Right kidney (tissue), 1 donor: Measurements from ENCODE around the gene MBTD1.
"Not testable (repeated sequence)": the region's sequence is repeated elsewhere in the genome, so short reads cannot be mapped to it uniquely, and the experiment has no call there.

ENCODE experiments used
- DNase-seq: peaks from one replicate; pipeline ENCODE4 v3.0.0-alpha.2; 2016

The MBTD1 gene

DNA sequence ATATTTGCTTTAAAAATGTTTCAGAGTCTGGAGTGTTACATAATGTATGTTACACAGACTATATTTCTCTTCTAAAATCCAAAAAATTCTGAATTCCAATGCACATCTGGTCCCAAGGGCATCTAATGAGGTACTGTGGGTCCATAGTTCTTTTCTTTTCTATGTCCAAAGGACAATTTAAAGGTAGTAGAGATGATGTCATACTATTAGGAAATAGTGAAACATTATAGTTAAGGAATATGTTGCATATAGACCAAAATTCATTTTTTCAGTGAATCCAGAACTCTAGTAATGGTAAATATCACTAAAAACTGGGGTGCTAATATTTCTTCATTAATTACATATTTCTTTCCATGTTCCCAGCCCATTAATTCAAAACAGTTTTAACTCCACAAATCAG, 70.7 kb downstream of the MBTD1 start:
- DNase-seq, result no peak

DNA sequence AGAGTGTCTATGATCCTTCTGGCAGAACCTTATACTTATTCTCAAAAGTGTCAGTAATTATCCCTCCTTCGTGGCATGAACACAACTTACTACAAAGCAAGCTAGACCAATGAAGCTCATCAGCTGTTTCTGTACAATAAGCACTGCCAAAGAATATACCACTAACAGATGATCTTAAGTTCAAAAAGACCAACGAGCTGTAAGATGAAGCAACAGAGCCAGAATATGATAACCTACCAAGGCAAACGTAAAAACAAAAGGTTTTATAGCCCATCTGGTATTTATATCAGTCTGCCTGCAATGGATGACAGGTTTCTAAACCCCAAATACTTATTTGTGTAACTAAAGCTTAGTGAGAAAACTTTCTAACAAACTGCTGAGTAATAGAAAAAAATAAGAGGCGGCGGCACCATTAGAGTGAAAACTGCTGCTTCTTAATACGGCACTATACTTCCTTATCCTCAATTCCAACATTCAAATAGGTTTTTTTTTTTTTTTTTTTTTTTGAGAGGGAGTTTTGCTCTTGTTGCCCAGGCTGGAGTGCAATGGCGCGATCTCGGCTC, 71.5 kb downstream of the MBTD1 start:
- no peak for DNase-seq

DNA sequence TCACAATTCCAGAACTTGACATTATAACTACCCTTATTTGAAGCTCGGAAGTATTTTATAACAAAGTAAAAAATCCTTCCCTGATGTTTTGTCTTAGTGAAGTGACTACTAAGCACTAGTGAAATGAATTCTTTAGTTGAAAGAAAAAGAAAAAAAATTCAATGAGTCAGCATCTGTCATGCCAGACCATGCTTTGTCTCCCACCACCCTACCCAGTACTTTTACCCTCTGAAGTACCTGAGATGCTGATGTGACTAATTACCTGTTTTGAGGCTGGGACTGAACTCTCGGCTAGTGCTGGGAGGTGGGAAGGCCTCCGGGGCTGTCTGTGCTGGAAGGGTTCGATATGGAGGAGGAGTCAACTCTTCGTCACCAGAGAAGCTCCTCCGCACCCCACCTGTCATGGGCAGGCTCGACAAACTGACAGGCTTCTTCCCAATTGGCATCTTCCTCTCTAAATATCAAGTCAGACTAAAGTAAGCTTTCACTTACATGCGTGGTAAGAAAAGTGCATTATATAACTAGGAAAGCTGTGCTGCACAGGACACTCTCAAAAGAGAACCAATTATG, 74.0 kb downstream of the MBTD1 start:
- no peak for DNase-seq

DNA sequence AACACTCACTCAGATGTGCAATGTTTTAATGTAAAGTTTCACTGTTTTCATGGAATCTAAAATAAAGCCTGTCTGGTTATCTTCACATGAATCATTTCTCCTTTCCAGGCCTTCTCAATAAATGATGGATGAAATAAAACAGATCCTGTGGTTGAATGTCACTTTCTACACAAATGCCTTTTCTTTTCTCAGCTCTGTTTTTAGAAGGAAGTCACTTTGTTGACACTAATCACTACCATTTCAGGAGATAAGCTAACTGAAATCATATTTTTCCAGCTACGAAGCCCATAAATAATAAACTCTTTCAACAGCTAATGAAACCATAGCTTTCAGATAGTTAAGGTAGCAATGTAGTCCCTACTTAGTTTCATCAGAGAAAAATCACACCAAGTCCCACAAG, 75.7 kb downstream of the MBTD1 start:
- DNase-seq, result no peak

DNA sequence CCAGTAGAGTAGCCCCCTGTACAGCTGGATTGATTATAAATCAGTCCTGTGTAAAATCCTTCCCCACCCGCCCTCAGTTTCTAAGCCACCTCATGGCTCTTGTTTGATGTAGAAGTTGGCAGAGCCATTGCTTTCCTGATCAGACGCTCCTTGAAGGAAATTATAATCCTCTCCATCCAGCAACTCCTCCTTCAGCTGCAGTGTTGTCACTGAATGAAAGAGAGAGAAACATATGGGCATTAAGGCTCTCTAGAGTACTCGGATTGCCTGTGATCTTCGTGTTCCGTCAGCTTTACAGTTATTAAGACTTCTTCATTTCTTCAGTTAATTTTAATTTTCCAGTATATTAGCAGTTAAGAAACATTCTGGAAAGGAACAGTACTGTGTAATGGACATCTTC, 79.4 kb downstream of the MBTD1 start:
- no peak for DNase-seq

DNA sequence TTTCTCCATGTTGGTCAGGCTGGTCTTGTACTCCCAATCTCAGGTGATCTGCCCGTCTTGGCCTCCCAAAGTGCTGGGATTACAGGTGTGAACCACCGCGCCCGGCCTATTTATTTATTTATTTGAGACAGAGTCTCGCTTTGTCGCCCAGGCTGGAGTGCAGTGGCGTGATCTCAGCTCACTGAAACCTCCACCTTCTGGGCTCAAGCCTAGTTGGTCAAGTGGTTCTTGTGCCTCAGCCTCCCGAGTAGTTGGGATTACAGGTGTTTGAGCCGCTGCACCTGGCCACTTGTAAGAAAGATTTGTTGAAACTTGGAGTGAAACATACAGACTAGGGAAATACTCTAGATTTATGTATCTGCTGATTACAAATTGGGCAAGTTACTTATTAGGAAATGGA, 87.8 kb downstream of the MBTD1 start:
- not testable (repeated sequence) for DNase-seq

DNA sequence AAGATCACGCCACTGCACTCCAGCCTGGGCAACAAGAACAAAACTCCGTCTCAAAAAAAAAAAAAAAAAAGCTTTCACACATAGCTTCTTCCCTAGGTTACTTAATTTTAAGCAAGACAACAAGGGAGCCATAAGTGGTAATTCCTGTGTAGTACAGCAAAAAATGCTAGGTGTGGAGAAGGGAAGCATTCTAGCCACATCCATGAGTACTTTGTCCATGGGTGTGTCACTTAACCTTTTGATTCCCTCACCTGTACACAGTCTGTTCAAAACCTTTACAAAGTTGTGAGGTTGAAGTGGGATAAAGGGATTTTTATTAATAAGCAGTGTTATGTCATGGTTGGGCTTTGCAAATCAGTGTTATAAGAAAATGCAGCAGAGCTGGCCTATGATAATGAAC, 89.1 kb downstream of the MBTD1 start:
- DNase-seq, result no peak

DNA sequence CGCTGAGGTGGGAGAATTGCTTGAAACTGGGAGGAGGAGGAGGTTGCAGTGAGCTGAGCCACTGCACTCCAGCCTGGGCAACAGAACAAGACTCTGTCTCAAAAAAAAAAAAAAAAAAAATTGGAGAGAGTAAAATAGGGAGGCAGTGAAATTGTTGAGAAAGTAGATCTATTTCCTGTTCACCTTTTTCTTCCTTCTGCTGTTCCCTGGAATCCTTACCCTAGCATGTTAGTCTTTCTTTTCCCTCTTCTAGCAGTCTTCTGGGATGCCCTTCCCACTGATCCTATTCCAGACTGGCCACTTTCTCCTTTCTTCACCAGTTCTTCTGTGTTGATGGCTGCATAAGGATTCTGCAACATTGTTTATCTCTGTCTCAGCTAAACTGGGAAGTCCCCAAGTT, 90.5 kb downstream of the MBTD1 start:
- no peak for DNase-seq

DNA sequence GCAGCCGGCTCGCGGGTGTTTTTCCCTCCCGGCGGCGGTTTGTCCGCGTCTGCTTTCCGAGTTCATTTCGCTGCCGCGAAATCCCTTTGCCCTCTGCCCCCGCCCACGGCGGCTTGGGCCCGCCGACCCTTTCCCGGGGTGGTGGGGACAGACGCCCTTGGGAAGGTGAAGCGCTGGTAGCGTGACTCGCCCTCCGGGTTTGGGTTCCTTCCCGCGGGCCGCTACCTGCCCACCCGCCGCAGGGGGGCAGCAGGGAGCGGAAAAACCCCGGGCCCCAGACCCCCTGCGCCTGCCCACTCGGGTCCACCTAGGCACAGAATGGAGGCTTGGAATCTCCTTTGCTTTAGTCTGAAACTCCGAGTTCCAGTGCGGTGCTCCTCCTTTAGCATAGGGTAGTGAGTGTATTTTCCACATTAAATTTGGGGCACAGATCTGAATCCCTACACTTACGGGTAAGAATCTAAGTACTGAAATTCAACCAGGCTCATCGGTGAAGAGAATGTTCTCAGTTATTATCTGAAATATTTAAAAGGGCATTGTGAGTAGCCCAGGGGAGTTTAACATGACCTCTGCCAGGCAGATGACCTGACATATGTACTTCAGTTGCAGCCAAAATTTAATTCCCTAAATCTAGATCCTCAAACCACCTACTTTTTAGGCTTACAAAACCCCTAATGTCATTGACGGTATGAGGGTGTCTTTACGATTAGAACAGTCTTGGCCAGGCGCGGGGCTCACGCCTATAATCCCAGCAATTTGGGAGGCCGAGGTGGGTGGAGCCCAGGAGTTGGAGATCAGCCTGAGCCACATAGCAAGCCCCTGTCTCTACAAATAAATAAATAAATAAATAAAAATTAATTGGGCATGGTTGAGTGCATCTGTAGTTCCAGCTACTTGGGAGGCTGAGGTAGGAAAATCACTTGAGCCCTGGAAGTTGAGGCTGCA, 92.6 kb downstream of the MBTD1 start:
- DNase-seq, result no peak

DNA sequence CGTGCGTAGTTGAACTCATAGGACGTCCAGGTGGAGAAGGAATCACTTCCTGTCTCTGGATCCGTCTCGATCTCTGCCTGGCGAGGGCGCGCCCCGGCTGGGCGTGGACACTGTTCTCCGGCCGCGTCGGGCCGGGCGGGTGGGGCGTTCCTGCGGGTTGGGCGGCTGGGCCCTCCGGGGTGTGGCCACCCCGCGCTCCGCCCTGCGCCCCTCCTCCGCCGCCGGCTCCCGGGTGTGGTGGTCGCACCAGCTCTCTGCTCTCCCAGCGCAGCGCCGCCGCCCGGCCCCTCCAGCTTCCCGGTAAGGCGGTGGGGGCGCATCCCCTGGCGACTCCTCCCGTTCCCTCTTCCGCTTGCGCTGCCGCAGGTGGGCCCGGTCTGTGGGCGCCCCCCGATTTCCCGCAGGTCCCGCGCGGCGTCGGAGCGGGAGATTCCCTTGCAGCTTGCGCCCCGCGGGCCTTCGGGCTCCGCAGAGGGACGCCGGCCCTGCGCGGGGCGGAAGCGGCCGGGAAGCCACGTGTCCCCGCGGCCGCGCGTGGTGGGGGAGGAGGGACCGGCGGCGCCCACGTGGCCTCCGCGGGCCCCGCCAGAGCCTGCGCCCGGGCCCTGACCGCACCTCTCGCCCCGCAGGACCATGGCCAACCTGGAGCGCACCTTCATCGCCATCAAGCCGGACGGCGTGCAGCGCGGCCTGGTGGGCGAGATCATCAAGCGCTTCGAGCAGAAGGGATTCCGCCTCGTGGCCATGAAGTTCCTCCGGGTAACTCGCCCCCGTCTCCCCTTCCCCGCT, 93.5 kb downstream of the MBTD1 start, which contains the start of gene NME2:
TSS of gene NME2 (plus strand) at position 214 of the 789 bp plus-strand sequence. CDS start at position 634, 420 bp downstream.
- DNase-seq, result peak; percentile 92

DNA sequence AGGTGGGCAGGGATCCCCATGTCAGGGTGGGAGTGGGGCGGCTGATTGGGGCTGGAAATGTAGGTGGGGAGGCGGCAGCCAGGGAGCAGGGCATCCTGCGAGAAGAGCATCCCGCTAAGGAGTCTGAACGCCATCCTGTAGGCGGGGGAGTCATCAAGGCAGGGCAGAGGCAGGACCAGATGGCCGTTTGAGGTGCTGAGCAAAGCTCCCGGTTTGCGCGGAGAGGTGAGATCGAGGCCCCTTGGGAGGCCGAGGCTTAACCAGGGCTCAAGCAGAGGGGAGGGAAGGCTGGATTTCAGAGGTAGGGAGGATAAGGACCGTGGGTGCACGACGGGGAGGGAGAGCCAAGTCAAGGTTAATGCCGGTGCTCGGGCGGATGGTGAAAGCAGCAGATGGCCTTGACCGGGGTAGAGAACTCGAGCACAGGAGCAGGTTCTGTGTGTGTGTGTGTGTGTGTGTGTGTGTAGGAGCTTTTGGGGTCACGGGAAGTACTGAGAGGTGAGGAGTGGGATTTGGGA, 94.1 kb downstream of the MBTD1 start:
- DNase-seq, result peak; percentile 86

DNA sequence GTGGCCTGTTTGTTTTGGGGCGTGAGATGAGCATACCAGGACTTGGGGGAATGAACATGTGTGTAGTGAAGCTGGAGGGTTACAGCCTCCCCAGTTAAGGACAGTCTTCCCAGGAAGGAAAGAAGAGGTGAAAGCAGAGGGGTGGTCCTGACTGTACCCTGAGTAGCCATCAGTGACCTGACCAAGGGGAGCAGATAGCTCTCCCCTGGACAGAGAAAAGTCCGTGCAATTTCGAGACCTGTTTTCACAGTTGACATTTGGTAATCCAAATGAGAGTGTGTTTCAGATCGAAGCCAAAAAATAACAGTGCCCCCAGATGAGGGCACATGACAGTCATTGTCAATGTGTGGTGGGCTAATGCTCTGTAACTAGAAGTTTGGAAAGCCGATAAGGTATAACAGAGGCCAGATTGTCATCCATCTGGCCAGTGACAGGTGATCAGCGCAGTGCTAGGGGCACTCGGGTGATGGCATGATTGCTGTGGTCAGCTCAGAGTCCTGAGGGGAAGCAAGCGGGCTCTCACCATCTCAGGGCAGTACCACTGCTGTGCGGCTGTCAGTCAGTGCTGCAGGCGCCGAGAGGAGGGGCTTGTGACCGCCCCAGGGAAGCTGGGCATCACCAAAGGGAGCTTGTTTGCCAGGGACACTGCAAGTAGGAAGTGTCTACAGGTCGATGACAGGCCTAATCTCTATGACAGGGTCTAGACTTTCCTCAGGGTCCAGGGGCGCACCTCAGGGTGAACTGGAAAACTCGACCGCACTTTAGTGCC, 94.8 kb downstream of the MBTD1 start:
- peak; percentile 26 for DNase-seq

DNA sequence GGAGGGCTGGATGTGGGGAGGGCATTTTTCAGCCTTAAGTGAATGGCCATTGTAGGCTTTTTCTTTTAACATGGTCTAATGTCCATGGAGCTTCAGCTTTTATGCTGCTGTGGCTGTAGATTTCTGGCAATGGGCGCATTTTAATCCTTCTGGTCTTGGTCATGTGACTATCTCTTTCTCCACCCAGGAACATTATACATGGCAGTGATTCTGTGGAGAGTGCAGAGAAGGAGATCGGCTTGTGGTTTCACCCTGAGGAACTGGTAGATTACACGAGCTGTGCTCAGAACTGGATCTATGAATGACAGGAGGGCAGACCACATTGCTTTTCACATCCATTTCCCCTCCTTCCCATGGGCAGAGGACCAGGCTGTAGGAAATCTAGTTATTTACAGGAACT, 98.3 kb downstream of the MBTD1 start:
- no peak for DNase-seq

DNA sequence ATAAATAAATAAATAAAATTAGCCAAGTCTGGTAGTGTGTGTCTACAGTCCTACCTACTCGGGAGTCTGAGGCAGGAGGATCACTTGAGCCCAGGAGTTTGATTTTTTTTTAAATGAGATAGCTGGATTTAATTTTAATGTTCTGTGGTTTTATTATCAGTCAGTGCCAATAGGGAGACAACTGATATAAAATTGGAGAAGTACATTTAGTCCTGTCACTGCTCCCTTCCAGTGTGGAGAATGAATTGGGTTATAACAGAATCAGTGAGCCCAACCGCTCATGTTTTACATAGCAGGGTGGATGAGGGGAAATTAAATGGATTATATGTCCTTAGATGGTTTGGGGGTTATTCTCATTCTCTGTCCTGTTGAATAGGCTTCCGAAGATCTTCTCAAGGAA, 100.2 kb downstream of the MBTD1 start:
- no peak for DNase-seq

DNA sequence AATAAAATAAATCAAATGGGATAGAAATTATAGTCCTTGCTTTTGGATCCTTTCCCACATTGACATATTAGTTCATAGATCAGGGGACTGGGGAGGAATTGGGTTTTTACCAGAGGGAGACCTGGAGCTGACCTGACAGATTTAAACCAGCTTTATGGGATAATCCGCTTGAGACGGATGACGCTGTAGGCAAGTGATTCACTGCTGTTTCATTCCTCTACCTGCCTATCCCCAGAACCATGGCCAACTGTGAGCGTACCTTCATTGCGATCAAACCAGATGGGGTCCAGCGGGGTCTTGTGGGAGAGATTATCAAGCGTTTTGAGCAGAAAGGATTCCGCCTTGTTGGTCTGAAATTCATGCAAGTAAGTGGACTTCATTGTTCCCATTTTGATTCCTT, 104.4 kb downstream of the MBTD1 start:
- no peak for DNase-seq

DNA sequence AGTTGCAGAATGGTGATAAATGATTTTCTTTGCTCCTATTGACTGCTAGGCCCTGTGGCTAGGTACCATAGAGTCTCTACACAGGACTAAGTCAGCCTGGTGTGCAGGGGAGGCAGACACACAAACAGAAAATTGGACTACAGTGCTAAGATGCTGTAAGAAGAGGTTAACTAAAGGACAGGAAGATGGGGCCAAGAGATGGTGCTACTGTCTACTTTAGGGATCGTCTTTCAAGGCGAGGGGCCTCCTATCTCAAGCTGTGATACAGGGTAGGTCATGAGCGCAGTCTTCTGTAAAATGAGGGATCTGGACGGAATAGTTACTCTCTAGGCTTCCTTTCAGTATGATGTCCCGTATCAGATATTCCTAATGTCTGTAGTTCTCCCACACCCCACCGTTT, 105.7 kb downstream of the MBTD1 start:
- DNase-seq, result no peak

DNA sequence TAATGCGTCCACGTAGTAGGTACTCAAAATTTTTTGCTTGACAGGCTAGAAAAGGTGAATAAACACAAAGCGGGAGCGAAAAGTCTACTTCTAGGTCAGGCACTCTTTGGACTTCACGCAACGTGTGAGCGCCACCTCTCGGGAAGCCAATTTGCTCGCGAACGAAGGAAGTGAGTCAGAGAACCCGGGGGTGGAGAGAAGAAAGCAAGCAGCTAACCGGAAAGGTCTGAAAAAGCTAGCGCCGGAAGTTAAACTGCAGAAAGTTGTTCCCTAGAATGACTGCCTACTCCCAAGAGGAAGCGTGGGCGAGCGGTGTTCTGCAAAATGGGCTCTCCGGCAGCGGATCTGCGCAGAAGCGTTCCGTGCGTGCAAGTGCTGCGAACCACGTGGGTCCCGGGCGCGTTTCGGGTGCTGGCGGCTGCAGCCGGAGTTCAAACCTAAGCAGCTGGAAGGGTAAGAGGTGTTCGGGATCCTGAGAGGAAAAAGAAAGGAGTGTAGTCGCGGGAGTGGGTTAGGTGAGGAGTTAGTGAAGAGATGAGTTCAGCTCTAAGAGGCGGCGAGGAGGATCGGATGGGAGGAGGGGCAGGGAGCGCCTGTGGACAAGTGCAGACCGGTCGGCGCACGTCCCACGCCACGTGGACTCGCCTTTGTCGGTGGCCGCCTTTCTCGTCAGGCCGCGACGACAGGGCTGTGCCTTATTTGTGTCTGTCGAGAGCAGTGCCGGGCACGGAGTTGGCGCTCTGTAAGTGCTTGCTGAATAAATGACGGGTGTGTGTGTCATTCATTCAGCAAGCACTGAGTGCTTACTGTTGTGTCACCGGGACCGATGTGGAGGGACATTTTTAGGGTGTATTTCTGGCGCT, 106.4 kb downstream of the MBTD1 start, which contains the start of gene NME1:
TSS of gene NME1 (plus strand) at position 350 of the 863 bp plus-strand sequence. CDS start 2,096 bp downstream, outside the sequence.
- DNase-seq, result peak; percentile 94

DNA sequence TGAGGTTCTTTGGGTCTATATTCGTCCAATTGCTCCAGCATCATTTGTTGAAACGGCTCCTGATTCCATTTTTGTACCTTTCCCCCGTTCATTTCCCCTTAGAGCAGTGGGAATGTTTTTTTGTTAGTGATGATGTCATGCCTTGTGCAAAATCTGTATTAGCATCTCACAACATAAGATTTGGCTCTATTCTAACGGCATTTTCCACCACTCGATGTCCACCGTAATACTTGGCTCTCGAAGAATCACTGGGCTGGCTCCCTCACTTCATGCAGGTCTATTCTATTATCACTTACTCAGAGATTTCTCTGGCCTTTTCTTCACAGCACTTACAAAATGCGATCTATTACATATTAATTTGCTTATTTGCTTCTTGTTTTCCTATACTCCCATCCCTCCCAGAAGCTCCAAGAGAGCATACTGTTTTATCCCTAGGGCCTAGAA, 107.1 kb downstream of the MBTD1 start:
- DNase-seq, result no peak

DNA sequence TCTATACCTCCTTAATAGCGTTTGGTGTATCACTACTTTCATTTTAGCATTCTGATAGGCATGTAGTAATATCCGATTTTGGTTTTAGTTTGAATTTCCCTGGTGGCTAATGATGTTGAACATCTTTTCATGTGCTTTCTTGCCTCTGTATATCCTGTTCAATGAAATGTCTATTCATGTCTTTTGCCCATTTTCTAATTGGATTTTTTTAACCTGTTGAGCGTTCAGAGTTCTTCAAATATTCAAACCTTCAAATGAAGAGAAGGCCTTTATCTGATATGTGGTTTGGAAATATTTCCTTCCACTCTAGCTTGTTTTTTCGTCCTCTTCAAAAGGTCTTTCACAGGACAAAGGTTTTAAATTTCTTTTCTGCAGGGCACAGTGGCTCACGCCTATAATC, 108.9 kb downstream of the MBTD1 start:
- no peak for DNase-seq

DNA sequence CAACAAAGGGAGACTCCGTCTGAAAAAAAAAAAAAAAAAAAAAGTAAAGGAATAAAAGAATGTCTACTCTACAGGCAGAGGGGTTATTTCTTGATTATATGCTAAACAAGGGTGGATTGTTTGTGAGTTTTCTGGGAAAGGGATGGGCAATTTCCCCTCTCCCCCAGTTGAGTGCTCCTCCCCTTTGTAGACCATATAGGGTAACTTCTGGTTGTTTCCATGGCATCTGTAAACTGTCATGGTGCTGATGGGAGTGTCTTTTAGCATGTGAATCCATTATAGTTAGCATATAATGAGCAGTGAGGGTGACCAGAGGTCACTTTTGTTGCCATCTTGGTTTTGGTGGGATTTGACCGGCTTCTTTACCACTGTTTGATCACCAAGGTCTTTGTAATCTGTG, 110.7 kb downstream of the MBTD1 start:
- no peak for DNase-seq
